Keratinocyte (primary cell): Measurements from ENCODE around the gene DZIP1L. TPM values are rescaled to one million over a fixed set of nuclear protein-coding genes. Genes with fewer than 3 reads are reported as not detected.

Source experiments
- DNase-seq: peaks from one replicate; pipeline ENCODE4 v3.0.0-alpha.2; 2011; ENCODE audit warnings: low read depth, missing footprints, low spot score
- FAIRE-seq: peaks from 2 replicates; lab custom pipeline; 2011; peaks lifted over from hg19 to GRCh38; lab: Jason Lieb, UNC
- H2AFZ ChIP-seq: 2 replicates; pipeline ENCODE4 v1.6.0; 2012; ENCODE audit warnings: low read length, control low read depth, inconsistent platforms; ENCODE audit not compliant: control insufficient read depth
- H3K27ac ChIP-seq: 2 replicates; pipeline ENCODE4 v1.5.1; 2011; ENCODE audit warnings: low read length; ENCODE audit not compliant: control insufficient read depth, insufficient read depth
- H3K27me3 ChIP-seq: 3 replicates; pipeline ENCODE4 v1.6.0; 2011; ENCODE audit warnings: low read length; ENCODE audit not compliant: control insufficient read depth, insufficient read depth; ENCODE audit errors: extremely low read depth
- H3K36me3 ChIP-seq, 2 experiments: 2 replicates in 1 of 2; 3 replicates in 1 of 2; pipeline ENCODE4 v1.5.1; 2011; ENCODE audit warnings: low read length in 2 of 2, mild to moderate bottlenecking in 1 of 2; ENCODE audit not compliant: control insufficient read depth in 2 of 2, insufficient read depth in 2 of 2; ENCODE audit errors: extremely low read depth in 1 of 2
- H3K4me1 ChIP-seq: 3 replicates; pipeline ENCODE4 v1.5.1; 2011; ENCODE audit warnings: low read length; ENCODE audit not compliant: control insufficient read depth, insufficient read depth; ENCODE audit errors: extremely low read depth
- H3K4me2 ChIP-seq: 3 replicates; pipeline ENCODE4 v1.6.0; 2011; ENCODE audit warnings: low read depth, low read length; ENCODE audit not compliant: control insufficient read depth, insufficient read depth; ENCODE audit errors: extremely low read depth
- H3K4me3 ChIP-seq, 3 experiments: fragments of 200-600 bp in 1 of 3; sonication (generic) in 1 of 3; 2 replicates in 2 of 3; 3 replicates in 1 of 3; pipeline ENCODE4 v1.5.1; 2011 to 2016; ENCODE audit warnings: low read length in 3 of 3, mild to moderate bottlenecking in 3 of 3, control low read depth in 2 of 3, inconsistent platforms in 1 of 3, low read depth in 1 of 3, mixed read lengths in 1 of 3, mixed run types in 1 of 3, moderate library complexity in 1 of 3; ENCODE audit not compliant: control insufficient read depth in 2 of 3, insufficient read depth in 2 of 3; ENCODE audit errors: extremely low read depth in 1 of 3
- H3K79me2 ChIP-seq: 2 replicates; pipeline ENCODE4 v1.6.0; 2012; ENCODE audit warnings: low read length; ENCODE audit not compliant: control insufficient read depth, insufficient read depth
- H3K9ac ChIP-seq: 3 replicates; pipeline ENCODE4 v1.6.0; 2011; ENCODE audit warnings: low read length; ENCODE audit not compliant: control insufficient read depth, insufficient read depth; ENCODE audit errors: extremely low read depth
- H3K9me1 ChIP-seq: 3 replicates; pipeline ENCODE4 v1.6.0; 2011; ENCODE audit warnings: low read length; ENCODE audit not compliant: control insufficient read depth, insufficient read depth; ENCODE audit errors: extremely low read depth
- H3K9me3 ChIP-seq: 2 replicates; pipeline ENCODE4 v1.5.1; 2012; ENCODE audit warnings: low read depth, low read length; ENCODE audit not compliant: control insufficient read depth
- H4K20me1 ChIP-seq: 3 replicates; pipeline ENCODE4 v1.6.0; 2011; ENCODE audit warnings: low read length; ENCODE audit not compliant: control insufficient read depth, insufficient read depth; ENCODE audit errors: extremely low read depth
- CTCF ChIP-seq, 3 experiments: IDR thresholded peaks in 1 of 3; conservative IDR thresholded peaks in 1 of 3; optimal IDR thresholded peaks in 1 of 3; 2 replicates in 2 of 3; 3 replicates in 1 of 3; pipeline versions ENCODE3 to v1.5.1; 2011; ENCODE audit warnings: low read length in 3 of 3, mild to moderate bottlenecking in 3 of 3, moderate library complexity in 2 of 3, control low read depth in 1 of 3, inconsistent platforms in 1 of 3; ENCODE audit not compliant: insufficient read depth in 2 of 3; ENCODE audit errors: extremely low read depth in 1 of 3
- EZH2 ChIP-seq: IDR thresholded peaks from one replicate; pipeline ENCODE4 v1.6.1; 2012; ENCODE audit warnings: inconsistent platforms, mild to moderate bottlenecking, low read length, moderate library complexity
- dilution Hi-C: fragments of 300-500 bp; cut with MboI; formaldehyde crosslinking; loops from one replicate; pipeline ENCODE4 v1.7.0; 2020; ENCODE audit warnings: low sequenced_read_pairs; ENCODE audit not compliant: extremely low pct_ligation_motif_present
- polyA plus RNA-seq, 5 experiments: library from polyadenylated mRNA; depleted of rRNA in 3 of 5; stranded (reverse) in 3 of 5; stranded (forward) in 1 of 5; unstranded in 1 of 5; fragments of >200 nt; gene quantifications; 1 replicate in 1 of 5; 2 replicates in 3 of 5; 3 replicates in 1 of 5; pipeline versions ENCODE4 v1.2.1 to v1.2.3, GENCODE V29; 2011 to 2012; ENCODE audit warnings: missing spikeins in 2 of 5, low read depth in 1 of 5, low replicate concordance in 1 of 5

DZIP1L gene
- polyA plus RNA-seq, 1 donor (not counting 4 experiments of a cell fraction or from before 2014, with no cell fraction given) = 1.7 TPM

DNA sequence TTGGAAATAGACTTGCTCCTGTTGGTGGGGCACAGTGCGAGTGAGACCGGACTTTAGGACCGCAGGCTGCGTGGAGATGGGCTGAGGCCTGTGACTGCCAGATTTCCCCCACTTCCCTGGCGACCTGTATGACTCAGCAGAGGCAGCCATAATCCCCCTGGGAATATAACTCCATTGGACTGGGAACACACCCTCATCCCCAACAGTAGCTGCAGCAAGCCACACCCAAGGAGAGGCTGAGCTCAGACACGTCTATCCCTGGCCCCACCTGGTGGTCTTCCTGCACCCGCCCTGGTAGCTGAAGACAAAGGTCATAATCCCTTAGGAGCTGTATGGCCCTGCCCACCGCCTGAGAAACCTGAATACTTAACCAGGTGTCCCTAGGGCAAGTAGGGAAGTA lies 42.6 kb downstream of the DZIP1L start:
- Histone ChIP-seq H3K9me3 (no peaks in the 10 kb centered on the region), H3K36me3 (peaks cover 0 to 1% of the 10 kb centered on the region in 2 experiments), H3K9ac (no peak overlapping the region), H3K4me3 (no peak overlapping the region), H3K9me1 (no peaks in the 10 kb centered on the region), H4K20me1 (no peaks in the 10 kb centered on the region), H3K27me3 (no peaks in the 10 kb centered on the region), H3K4me2 (no peak overlapping the region), H3K27ac (no peak overlapping the region), H3K4me1 (peaks cover 3% of the 10 kb centered on the region), H3K79me2 (no peaks in the 10 kb centered on the region), H2AFZ (no peak overlapping the region)
- no peak for FAIRE-seq
- dilution Hi-C loops = no loop called here
- no peak for DNase-seq
- TF ChIP-seq EZH2 (no peak), CTCF (optimal IDR thresholded peaks at IDR 0.05 in 1 of 3, IDR thresholded peaks at IDR 0.05 in 1 of 3, conservative IDR thresholded peaks at IDR 0.05 in 1 of 3; ENCODE audit: extremely low read depth in 1 of 3, insufficient read depth in 2 of 3, low read length in 3 of 3) (no peak)

GRCh38 chr3:138070006-138070405 lies 45.4 kb downstream of the DZIP1L start:
- no peak for DNase-seq
- dilution Hi-C loops = no loop called here
- Histone ChIP-seq H3K79me2 (no peaks in the 10 kb centered on the region), H3K9ac (no peak overlapping the region), H2AFZ (no peak overlapping the region), H3K36me3 (peaks cover 0 to 1% of the 10 kb centered on the region in 2 experiments), H3K27ac (no peak overlapping the region), H3K27me3 (no peaks in the 10 kb centered on the region), H3K4me2 (no peak overlapping the region), H3K9me3 (no peaks in the 10 kb centered on the region), H3K9me1 (no peaks in the 10 kb centered on the region), H3K4me3 (no peak overlapping the region), H3K4me1 (no peaks in the 10 kb centered on the region), H4K20me1 (no peaks in the 10 kb centered on the region)
- FAIRE-seq = no peak
- TF ChIP-seq CTCF (optimal IDR thresholded peaks at IDR 0.05 in 1 of 3, IDR thresholded peaks at IDR 0.05 in 1 of 3, conservative IDR thresholded peaks at IDR 0.05 in 1 of 3; ENCODE audit: extremely low read depth in 1 of 3, insufficient read depth in 2 of 3, low read length in 3 of 3) (no peak), EZH2 (no peak)
